Measurements from ENCODE around the gene ATP6V0D1.

DNA sequence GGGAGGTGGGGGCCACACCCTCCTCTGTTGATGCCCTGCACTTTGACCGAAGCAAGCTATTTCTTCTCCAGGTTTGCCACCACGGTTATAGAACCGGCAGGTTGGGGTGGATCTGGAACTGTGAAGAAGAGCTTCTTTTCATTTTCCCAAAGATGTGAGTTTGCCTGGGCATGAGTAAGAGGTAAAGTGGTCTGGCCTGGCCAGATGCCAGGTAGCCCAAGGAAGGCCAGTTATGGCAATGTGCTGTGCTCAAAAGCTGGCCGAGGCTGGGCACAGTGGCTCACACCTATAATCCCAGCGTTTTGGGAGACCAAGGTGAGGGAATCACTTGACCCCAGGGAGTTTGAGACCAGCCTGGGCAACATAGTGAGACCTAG is 18.7 kb downstream of the ATP6V0D1 start:
- TF ChIP-seq, protein P1, sequence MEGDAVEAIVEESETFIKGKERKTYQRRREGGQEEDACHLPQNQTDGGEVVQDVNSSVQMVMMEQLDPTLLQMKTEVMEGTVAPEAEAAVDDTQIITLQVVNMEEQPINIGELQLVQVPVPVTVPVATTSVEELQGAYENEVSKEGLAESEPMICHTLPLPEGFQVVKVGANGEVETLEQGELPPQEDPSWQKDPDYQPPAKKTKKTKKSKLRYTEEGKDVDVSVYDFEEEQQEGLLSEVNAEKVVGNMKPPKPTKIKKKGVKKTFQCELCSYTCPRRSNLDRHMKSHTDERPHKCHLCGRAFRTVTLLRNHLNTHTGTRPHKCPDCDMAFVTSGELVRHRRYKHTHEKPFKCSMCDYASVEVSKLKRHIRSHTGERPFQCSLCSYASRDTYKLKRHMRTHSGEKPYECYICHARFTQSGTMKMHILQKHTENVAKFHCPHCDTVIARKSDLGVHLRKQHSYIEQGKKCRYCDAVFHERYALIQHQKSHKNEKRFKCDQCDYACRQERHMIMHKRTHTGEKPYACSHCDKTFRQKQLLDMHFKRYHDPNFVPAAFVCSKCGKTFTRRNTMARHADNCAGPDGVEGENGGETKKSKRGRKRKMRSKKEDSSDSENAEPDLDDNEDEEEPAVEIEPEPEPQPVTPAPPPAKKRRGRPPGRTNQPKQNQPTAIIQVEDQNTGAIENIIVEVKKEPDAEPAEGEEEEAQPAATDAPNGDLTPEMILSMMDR (IDR thresholded peaks at IDR 0.05; ENCODE audit: low read depth, low read length), result no peak
- TF ChIP-seq, protein P2, sequence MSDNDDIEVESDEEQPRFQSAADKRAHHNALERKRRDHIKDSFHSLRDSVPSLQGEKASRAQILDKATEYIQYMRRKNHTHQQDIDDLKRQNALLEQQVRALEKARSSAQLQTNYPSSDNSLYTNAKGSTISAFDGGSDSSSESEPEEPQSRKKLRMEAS (IDR thresholded peaks at IDR 0.05; ENCODE audit: low read depth, low read length), result no peak
- TF ChIP-seq POLR2A (IDR thresholded peaks at IDR 0.05; ENCODE audit: extremely low read depth, insufficient read length) (no peak), MYC (IDR thresholded peaks at IDR 0.05; ENCODE audit: low read depth, low read length) (no peak)

Measured in NB4 (cell line).